GM12891 (cell line): ENCODE measurements around the gene PTPRCAP. TPM values are rescaled to one million over a fixed set of nuclear protein-coding genes. Genes with fewer than 3 reads are reported as not detected.

Source experiments
- DNase-seq: peaks from one replicate; pipeline ENCODE4 v3.0.0; 2011; ENCODE audit warnings: low spot score; ENCODE audit not compliant: insufficient read length
- FAIRE-seq: peaks from 2 replicates; lab custom pipeline; 2011; peaks lifted over from hg19 to GRCh38; lab: Jason Lieb, UNC
- PAX5 ChIP-seq: IDR thresholded peaks from 2 replicates; pipeline ENCODE4 v1.6.1; 2011; ENCODE audit warnings: low read length, moderate library complexity, mild to moderate bottlenecking; ENCODE audit not compliant: insufficient read depth, severe bottlenecking
- POLR2A ChIP-seq: IDR thresholded peaks from 2 replicates; pipeline ENCODE4 v1.6.1; 2011; ENCODE audit warnings: low read depth, low read length, control low read depth
- POLR2AphosphoS5 ChIP-seq: IDR thresholded peaks from 2 replicates; pipeline ENCODE4 v1.6.1; 2011; ENCODE audit warnings: low read depth, low read length, control low read depth
- POU2F2 ChIP-seq: IDR thresholded peaks from 2 replicates; pipeline ENCODE4 v1.6.1; 2011; ENCODE audit warnings: low read depth, mild to moderate bottlenecking, control low read depth, low read length, moderate library complexity
- SPI1 ChIP-seq: IDR thresholded peaks from 2 replicates; pipeline ENCODE4 v1.6.1; 2011; ENCODE audit warnings: low read depth, low read length, control low read depth
- TAF1 ChIP-seq: IDR thresholded peaks from 2 replicates; pipeline ENCODE4 v1.6.1; 2011; ENCODE audit warnings: low read depth, low read length, control low read depth
- polyA plus RNA-seq: library from polyadenylated mRNA; unstranded; fragments of >200 nt; gene quantifications from one replicate; pipeline ENCODE4 v1.2.1, GENCODE V29; 2012; ENCODE audit warnings: low read depth, missing spikeins, inconsistent platforms; ENCODE audit not compliant: missing spikeins

PTPRCAP gene, protein sequence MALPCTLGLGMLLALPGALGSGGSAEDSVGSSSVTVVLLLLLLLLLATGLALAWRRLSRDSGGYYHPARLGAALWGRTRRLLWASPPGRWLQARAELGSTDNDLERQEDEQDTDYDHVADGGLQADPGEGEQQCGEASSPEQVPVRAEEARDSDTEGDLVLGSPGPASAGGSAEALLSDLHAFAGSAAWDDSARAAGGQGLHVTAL
- polyA plus RNA-seq: 179 TPM

DNA sequence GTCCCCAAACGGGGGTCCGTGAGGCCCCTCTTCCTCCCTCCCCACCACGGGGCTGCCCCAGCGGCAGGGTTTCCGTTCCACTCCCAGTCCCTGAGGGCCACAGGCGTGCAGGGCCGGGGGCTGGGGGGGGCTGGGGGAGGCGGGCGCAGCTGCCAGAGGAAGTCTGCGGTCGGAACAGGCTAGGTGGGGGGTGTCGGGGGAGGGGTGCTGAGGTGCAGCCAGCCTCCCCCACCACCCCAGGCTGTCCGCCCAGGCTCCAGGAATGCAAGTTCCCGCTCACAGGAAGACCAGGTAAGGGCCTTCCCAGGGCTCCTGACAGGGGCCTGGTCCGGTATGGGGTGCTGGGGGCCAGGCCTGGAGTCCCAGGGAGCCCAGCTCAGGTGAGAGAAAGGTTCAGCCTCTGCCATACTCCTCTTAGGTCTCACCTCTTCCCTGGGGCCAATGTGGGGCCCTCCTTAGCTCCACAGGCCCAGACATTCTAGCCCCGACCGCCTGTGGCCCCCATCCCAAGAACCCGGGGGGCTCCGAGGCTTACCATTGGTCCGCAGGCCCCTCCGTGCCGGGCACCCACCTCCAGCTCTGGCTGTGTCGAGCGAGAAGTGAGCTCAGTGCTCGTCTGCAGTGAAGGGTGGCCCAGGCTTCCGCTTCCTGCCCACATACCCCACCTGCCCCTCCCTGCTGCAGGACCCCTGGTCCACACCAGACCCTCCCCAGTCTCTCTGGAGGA lies at the start of gene PTPRCAP:
Gene PTPRCAP (minus strand): TSS at position 601 of the 727 bp plus-strand sequence. CDS start 63 bp downstream, at position 538.
- FAIRE-seq (no peak), DNase-seq (peak; percentile 84)
- TF ChIP-seq POLR2AphosphoS5 (peak; percentile 96), TAF1 (peak; percentile 95), SPI1 (peak; percentile 45), PAX5 (no peak), POU2F2 (peak; percentile 58; the same call in 1 of the 2 replicates), POLR2A (peak; percentile 94)

DNA sequence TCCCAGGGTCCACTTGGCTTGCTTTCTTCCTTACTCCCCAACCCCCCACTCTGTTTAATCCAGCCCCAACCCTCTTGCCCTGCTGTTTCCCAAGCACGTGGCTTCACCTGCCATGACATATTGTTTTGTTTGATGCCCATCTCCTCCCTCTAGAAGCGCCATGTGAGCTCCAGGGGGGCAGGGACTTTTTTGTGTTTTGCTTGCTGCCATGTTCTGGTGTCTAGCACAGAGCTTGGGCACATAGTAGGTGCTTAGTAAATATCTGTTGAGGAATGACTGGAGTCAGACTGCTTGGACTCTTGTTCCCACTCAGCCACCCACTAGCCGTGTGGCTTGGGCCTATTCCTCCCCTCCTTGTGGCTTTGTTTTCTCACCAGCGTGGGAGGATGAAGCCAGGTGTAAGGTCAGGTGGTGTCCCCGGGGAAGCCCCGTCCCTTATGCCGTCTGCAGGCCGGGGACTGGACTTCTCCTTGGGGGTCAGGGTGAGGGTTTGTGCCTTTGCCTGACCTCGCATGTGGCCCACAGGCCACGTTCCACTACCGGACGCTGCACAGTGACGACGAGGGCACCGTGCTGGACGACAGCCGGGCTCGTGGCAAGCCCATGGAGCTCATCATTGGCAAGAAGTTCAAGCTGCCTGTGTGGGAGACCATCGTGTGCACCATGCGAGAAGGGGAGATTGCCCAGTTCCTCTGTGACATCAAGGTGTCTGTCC lies 49.2 kb upstream of the PTPRCAP start:
- TF ChIP-seq PAX5 (no peak), TAF1 (no peak), POU2F2 (peak; percentile 84), POLR2AphosphoS5 (peak; percentile 50; the same call in 1 of the 2 replicates), SPI1 (peak; percentile 82), POLR2A (no peak)
- DNase-seq (peak; percentile 71), FAIRE-seq (peak; percentile 97)

DNA sequence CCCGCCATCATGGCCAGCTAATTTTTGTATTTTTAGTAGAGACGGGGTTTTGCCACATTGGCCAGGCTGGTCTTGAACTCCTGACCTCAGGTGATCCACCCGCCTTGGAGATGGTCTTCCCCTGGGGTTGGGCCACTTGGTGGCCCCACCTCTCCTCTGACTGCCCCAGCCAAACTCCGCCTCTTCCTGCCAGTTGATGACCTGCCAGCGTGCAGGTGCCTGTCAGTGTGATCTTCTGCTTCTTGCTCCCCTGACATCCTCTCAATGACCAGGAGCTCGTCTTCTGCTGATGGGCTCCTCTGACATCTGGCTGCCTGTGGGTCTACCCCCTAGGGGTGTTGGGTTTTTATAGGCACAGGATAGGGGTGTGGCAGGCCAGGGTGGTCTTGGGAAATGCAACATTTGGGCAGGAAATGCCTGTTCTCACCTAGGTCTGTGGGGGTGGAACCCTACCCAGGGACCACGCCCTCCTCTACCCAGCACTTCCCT lies 48.4 kb upstream of the PTPRCAP start:
- DNase-seq (peak; percentile 29), FAIRE-seq (peak; percentile 93)
- peak; percentile 57; the same call in 1 of the 2 replicates for TF ChIP-seq POLR2A
- TF ChIP-seq TAF1: 0 out of 2 replicates have a peak, but pooled peaks have one; percentile 50
- TF ChIP-seq POLR2AphosphoS5: peak; percentile 75; the same call in 1 of the 2 replicates
- peak; percentile 45; the same call in 1 of the 2 replicates for TF ChIP-seq POU2F2

DNA sequence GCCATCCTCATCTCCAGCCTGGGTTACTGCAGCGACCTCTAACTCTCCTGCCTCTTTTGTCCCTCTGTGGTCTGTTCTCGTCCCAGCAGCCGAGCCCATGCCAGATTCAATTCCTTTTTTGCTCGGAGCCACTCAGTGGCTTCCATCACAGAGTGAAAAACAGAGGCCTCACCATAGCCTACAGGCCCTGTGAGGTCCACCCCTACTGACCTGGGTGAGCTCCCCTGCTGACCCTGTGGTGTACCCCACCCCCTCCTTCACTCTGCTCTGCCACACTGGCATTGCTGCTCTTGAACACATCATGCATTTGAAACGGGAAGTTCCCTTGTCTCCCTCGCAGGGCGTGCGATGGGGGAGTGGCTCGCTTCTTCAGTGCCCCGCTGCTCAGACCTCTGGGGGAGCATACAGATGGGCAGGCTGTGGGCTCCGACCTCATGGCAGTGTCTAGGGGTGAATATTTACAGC lies 47.4 kb upstream of the PTPRCAP start:
- no peak for DNase-seq
- no peak for TF ChIP-seq PAX5
- TF ChIP-seq SPI1: peak; percentile 72
- TF ChIP-seq POLR2A: peak; percentile 49; the same call in 1 of the 2 replicates
- TF ChIP-seq POU2F2: peak; percentile 61; the same call in 1 of the 2 replicates
- peak; percentile 56 for TF ChIP-seq POLR2AphosphoS5
- no peak; the same call in 1 of the 2 replicates for TF ChIP-seq TAF1
- no peak for FAIRE-seq

DNA sequence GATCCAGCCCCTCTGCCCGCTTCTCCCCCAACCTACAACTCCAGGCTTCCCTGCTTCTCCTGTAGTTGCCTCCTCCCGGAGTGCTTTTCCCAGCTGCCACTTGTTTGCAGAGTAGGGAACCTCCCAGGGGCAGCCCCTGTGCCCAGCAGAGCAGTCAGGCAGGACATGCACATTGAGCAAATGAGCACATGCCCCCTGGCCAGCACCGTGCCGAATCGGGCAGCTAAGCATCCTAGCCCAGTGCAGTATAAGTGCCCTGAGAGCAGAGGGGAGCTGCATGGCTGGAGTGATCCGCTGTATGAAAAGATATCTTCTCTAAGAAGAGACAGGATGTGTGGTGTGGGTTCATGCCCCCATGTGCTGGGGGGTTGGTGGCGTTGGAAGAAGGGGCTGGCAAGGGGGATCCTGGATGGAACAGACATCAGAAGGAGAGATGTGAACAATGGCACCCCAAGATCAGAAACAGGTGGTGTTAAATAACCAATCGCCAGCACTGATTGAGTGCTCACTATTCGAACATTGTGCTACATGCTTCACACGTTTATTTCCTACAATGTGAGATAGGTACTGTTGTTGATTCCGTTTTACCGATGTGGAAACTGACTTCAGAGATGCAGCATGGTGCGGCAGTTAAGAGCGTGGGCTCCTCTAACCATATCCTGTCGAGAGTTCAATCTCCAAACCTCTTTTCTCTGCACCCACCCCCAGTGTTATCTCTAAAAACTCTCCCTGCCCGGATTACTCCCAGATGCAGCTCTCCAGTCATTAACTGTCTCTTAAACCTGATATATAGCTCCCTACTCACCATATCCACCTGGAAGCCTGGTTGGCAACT lies 46.6 kb upstream of the PTPRCAP start:
- TF ChIP-seq POU2F2 (no peak; the same call in 1 of the 2 replicates), TAF1 (peak; percentile 38; the same call in 1 of the 2 replicates), PAX5 (no peak), POLR2AphosphoS5 (peak; percentile 66), POLR2A (peak; percentile 67), SPI1 (no peak)
- DNase-seq (no peak), FAIRE-seq (peak; percentile 92)

DNA sequence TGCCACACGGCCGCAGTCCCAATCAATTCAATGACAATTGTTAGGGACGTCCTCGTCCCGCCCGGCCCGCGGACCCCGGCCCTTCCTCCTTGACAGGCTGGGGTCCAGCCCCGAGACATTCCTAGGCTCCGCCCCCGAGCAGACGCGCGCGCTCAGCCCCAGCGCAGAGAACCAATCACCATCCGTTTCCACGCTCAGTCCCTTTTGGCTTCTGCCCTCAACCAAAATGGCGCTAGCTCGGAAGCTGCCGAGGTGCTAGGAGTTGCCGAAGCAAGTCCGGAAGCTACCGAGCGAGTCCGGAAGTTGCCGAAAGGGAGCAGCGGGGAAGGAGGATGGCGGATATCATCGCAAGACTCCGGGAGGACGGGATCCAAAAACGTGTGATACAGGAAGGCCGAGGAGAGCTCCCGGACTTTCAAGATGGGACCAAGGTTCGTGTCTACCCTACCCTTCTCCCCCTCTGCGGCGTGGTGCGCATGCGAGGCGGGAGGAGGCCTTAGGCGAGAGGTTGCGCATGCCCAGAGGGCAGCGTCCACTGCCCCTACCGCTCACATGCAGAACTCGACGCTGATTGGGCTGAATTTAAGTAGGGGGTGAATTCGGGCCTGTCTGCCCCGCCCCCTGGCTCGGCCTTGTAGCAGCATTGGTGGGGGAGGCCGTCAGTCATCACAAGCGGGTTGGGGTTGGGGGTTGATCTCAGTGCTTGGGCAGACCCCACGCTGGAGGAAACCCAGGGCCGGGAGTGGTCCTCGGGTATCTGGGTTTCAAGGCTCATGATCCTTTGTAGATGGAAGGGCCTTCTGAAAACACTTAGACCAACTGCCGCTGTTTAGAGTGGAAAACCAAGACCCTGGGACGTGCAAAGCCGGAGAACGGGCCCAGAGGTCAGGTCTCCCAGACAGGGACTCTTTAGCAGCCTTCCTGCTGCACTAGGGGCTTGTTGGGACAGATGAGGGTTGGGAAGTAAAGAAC lies 45.6 kb upstream of the PTPRCAP start, which contains the start of gene AIP:
Gene AIP (plus strand): TSS at position 200 of the 972 bp plus-strand sequence. CDS start 133 bp downstream, at position 333.
- FAIRE-seq: peak; percentile 98
- TF ChIP-seq POU2F2 (no peak), POLR2AphosphoS5 (no peak), SPI1 (no peak), PAX5 (no peak), POLR2A (peak; percentile 49; the same call in 1 of the 2 replicates), TAF1 (peak; percentile 81; the same call in 1 of the 2 replicates)
- peak; percentile 92 for DNase-seq
